Measurements from ENCODE around the gene SP100. TPM values are rescaled to one million over a fixed set of nuclear protein-coding genes. Genes with fewer than 3 reads are reported as not detected.

Gene SP100
- total RNA-seq, 1 donor from 2014 or later, result not detected

DNA sequence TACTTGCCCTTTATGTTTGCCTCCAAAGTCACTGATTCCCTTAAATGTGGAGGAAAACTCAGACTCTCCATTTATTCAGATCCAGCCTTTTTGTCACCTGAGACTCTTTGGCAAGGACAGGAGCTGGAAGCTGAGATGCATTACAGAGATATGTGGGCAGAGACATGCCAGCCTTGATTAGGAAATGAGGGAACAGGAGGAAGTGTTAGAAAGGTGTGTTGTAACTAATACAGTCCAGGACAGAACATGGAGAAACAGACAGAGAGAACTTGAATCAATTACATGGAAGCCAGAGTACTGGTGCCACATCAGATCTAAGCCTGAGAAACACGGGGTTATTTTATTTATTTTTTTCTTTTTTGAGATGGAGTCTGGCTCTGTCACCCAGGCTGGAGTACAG, 79.0 kb downstream of the SP100 start:
- H3K27me3 Mint-ChIP-seq (ENCODE audit: unreplicated experiment), result no peaks in the 10 kb centered on the region
- TF ChIP-seq, protein P1, sequence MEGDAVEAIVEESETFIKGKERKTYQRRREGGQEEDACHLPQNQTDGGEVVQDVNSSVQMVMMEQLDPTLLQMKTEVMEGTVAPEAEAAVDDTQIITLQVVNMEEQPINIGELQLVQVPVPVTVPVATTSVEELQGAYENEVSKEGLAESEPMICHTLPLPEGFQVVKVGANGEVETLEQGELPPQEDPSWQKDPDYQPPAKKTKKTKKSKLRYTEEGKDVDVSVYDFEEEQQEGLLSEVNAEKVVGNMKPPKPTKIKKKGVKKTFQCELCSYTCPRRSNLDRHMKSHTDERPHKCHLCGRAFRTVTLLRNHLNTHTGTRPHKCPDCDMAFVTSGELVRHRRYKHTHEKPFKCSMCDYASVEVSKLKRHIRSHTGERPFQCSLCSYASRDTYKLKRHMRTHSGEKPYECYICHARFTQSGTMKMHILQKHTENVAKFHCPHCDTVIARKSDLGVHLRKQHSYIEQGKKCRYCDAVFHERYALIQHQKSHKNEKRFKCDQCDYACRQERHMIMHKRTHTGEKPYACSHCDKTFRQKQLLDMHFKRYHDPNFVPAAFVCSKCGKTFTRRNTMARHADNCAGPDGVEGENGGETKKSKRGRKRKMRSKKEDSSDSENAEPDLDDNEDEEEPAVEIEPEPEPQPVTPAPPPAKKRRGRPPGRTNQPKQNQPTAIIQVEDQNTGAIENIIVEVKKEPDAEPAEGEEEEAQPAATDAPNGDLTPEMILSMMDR (IDR thresholded peaks at IDR 0.05; ENCODE audit: partially characterized antibody, unreplicated experiment), result no peak
- H3K4me3 Mint-ChIP-seq (ENCODE audit: unreplicated experiment), result no peak overlapping the region
- H3K9me3 Mint-ChIP-seq (ENCODE audit: unreplicated experiment), result no peaks in the 10 kb centered on the region
- DNase-seq, result no peak
- H3K36me3 Mint-ChIP-seq (ENCODE audit: unreplicated experiment), result no peaks in the 10 kb centered on the region
- H3K27ac Mint-ChIP-seq (ENCODE audit: unreplicated experiment), result no peak overlapping the region
- H3K4me1 Mint-ChIP-seq (ENCODE audit: low read depth, unreplicated experiment), result no peaks in the 10 kb centered on the region

DNA sequence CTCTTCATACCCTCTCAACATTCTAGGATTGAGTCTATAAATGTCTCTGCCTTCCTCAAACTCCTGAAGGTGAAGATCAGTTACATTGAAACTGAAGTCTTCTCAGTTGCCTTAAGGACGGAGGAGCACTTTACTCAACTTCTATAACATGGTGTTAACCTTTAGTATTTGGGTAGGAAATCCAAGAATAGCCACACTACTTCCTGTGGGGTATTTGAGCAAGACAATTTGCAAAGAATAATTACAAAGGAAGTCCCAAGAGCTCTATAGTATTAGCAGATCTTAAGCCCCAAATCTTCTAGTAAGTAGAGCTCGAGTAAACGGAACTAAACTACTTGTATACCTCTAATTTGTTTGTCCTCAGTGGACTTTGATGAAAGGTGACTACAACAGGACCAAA, 80.9 kb downstream of the SP100 start:
- no peaks in the 10 kb centered on the region for H3K9me3 Mint-ChIP-seq (ENCODE audit: unreplicated experiment)
- TF ChIP-seq, protein P1 (IDR thresholded peaks at IDR 0.05; ENCODE audit: partially characterized antibody, unreplicated experiment), result no peak
- DNase-seq, result no peak
- no peaks in the 10 kb centered on the region for H3K36me3 Mint-ChIP-seq (ENCODE audit: unreplicated experiment)
- no peak overlapping the region for H3K4me3 Mint-ChIP-seq (ENCODE audit: unreplicated experiment)
- no peaks in the 10 kb centered on the region for H3K4me1 Mint-ChIP-seq (ENCODE audit: low read depth, unreplicated experiment)
- H3K27me3 Mint-ChIP-seq (ENCODE audit: unreplicated experiment), result no peaks in the 10 kb centered on the region
- H3K27ac Mint-ChIP-seq (ENCODE audit: unreplicated experiment), result no peak overlapping the region

DNA sequence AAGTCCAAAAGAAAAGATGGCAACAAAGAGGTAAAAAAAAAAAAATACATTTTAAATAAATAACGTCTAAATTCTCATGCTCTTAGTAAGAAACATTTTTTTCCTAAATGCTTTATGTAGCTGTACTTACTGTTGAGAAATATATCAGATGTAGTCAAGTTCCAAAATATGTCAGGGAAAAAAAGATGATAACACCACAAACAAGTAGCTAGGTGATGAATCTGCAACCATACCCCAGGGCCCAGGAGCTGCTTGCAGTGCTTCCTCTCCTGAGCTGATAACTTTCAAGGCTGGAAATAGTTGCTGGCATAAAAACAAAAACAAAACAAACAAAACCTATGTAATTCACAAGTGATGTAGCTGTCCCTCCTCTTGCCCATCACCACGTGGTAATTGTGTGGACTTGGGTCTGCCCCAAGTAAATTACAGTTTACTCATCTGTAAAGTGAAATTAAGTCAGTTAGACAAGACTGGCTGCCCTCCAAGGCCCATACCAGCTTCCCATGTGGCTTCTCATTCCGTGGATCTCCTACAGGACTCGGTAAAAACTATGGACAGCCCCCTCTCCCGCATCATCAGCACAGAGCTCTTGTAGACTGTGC, 82.6 kb downstream of the SP100 start:
- Mint-ChIP-seq H3K27ac (ENCODE audit: unreplicated experiment) (no peak overlapping the region), H3K4me1 (ENCODE audit: low read depth, unreplicated experiment) (no peaks in the 10 kb centered on the region), H3K27me3 (ENCODE audit: unreplicated experiment) (no peaks in the 10 kb centered on the region), H3K9me3 (ENCODE audit: unreplicated experiment) (no peaks in the 10 kb centered on the region), H3K36me3 (ENCODE audit: unreplicated experiment) (no peaks in the 10 kb centered on the region), H3K4me3 (ENCODE audit: unreplicated experiment) (no peak overlapping the region)
- TF ChIP-seq, protein P1 (IDR thresholded peaks at IDR 0.05; ENCODE audit: partially characterized antibody, unreplicated experiment), result no peak
- no peak for DNase-seq

DNA sequence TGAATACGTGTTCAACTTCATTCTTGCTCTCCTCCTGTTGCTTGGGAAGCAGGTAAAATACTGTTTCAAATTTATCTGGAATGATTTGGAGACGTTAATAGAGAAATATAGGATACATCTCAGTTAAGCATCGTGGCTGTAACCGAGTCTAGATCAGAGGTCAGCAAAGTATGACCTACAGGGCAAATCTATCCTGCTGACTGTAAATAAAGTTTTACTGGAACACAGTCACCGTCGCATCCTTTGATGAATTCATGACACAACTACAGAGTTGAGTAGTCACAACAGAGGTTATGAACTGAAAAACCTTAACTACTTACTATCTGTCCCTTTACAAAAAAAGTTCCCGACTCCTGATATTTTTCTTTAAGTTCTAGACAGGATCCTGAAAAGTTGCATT, 86.6 kb downstream of the SP100 start:
- TF ChIP-seq, protein P1 (IDR thresholded peaks at IDR 0.05; ENCODE audit: partially characterized antibody, unreplicated experiment), result no peak
- Mint-ChIP-seq H3K27ac (ENCODE audit: unreplicated experiment) (no peak overlapping the region), H3K4me1 (ENCODE audit: low read depth, unreplicated experiment) (no peaks in the 10 kb centered on the region), H3K9me3 (ENCODE audit: unreplicated experiment) (no peaks in the 10 kb centered on the region), H3K36me3 (ENCODE audit: unreplicated experiment) (no peaks in the 10 kb centered on the region), H3K27me3 (ENCODE audit: unreplicated experiment) (no peaks in the 10 kb centered on the region), H3K4me3 (ENCODE audit: unreplicated experiment) (no peak overlapping the region)
- DNase-seq, result no peak

DNA sequence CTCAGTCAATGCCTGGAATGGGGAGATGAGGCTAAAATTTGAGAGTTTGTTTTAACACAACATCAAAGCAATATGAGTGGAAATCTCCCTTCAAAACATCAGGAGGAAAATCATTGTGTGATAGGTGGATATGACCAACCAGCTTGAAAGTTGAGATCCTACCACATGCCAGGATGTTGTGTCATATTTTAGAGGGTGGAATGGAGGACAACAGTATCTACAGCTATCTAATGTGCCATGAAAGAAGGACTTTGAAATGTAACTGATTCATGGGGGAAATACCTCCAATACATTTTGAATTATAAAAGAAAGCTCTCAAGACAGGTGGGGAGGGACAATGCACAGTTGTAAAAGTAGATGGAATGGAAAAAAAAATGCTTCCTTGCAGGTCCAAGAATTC, 87.8 kb downstream of the SP100 start:
- DNase-seq, result no peak
- Mint-ChIP-seq H3K36me3 (ENCODE audit: unreplicated experiment) (no peaks in the 10 kb centered on the region), H3K4me1 (ENCODE audit: low read depth, unreplicated experiment) (no peaks in the 10 kb centered on the region), H3K9me3 (ENCODE audit: unreplicated experiment) (no peaks in the 10 kb centered on the region), H3K4me3 (ENCODE audit: unreplicated experiment) (no peak overlapping the region), H3K27ac (ENCODE audit: unreplicated experiment) (no peak overlapping the region), H3K27me3 (ENCODE audit: unreplicated experiment) (no peaks in the 10 kb centered on the region)
- TF ChIP-seq, protein P1 (IDR thresholded peaks at IDR 0.05; ENCODE audit: partially characterized antibody, unreplicated experiment), result no peak

Data from glutamatergic neuron (in vitro differentiated cells).